ENCODE measurements around the gene TRMO.

GRCh38 chr9:97873882-97874281 lies 48.4 kb downstream of the TRMO start:
- TF ChIP-seq EZH2 (IDR thresholded peaks at IDR 0.05; ENCODE audit: borderline replicate concordance, low read length) (no peak), CTCF (IDR thresholded peaks at IDR 0.05; ENCODE audit: low read length) (no peak)

Data from OCI-LY1 (cell line).